ENCODE measurements around the gene ZSCAN9. TPM values are rescaled to one million over a fixed set of nuclear protein-coding genes. Genes with fewer than 3 reads are reported as not detected.

ZSCAN9 gene
- total RNA-seq, 1 experiment from 2014 or later: 7.3 TPM

- in situ Hi-C loops (cut with HindIII; ENCODE audit: low sequenced_read_pairs): no loop called here
- DNase-seq (ENCODE audit: low spot score): peak; percentile 73
These were observed 34.1 kb downstream of the ZSCAN9 start, which contains the start of gene NKAPL for GRCh38 chr6:28258877-28259777. Gene NKAPL (plus strand): TSS chr6:28259297. CDS start chr6:28259372, 75 bp downstream.

- in situ Hi-C loops (cut with HindIII; ENCODE audit: low sequenced_read_pairs): no loop called here
- DNase-seq (ENCODE audit: low spot score): no peak
These were observed 38.8 kb downstream of the ZSCAN9 start for GRCh38 chr6:28263922-28264321.

GRCh38 chr6:28264834-28265401, 39.8 kb downstream of the ZSCAN9 start:
- DNase-seq (ENCODE audit: low spot score): no peak
- in situ Hi-C loops (cut with HindIII; ENCODE audit: low sequenced_read_pairs): no loop called here

- DNase-seq (ENCODE audit: low spot score): no peak
- in situ Hi-C loops (cut with HindIII; ENCODE audit: low sequenced_read_pairs): no loop called here
These were observed 41.5 kb downstream of the ZSCAN9 start for GRCh38 chr6:28266563-28266961.

GRCh38 chr6:28266962-28267694, 42.1 kb downstream of the ZSCAN9 start, which contains the start of gene ZSCAN26:
Gene ZSCAN26 (plus strand): TSS chr6:28267143. CDS start chr6:28271920, 4,777 bp downstream.
- in situ Hi-C loops (cut with HindIII; ENCODE audit: low sequenced_read_pairs): no loop called here

GRCh38 chr6:28267695-28268059, 42.6 kb downstream of the ZSCAN9 start:
- in situ Hi-C loops (cut with HindIII; ENCODE audit: low sequenced_read_pairs): no loop called here
- no peak for DNase-seq (ENCODE audit: low spot score)

More at GRCh38 chr6:28266962-28267694, 42.1 kb downstream of the ZSCAN9 start, which contains the start of gene ZSCAN26:
- peak; percentile 93 for DNase-seq (ENCODE audit: low spot score)

- no peak for DNase-seq (ENCODE audit: low spot score)
- in situ Hi-C loops (cut with HindIII; ENCODE audit: low sequenced_read_pairs): no loop called here
These were observed 44.4 kb downstream of the ZSCAN9 start for GRCh38 chr6:28269492-28269891.

- in situ Hi-C loops (cut with HindIII; ENCODE audit: low sequenced_read_pairs): no loop called here
These were observed 49.8 kb downstream of the ZSCAN9 start for GRCh38 chr6:28274888-28275287.

GRCh38 chr6:28277746-28278145, 52.7 kb downstream of the ZSCAN9 start:
- in situ Hi-C loops (cut with HindIII; ENCODE audit: low sequenced_read_pairs): no loop called here

More at GRCh38 chr6:28274888-28275287, 49.8 kb downstream of the ZSCAN9 start:
- DNase-seq (ENCODE audit: low spot score): no peak

GRCh38 chr6:28280595-28281287, 55.7 kb downstream of the ZSCAN9 start:
- DNase-seq (ENCODE audit: low spot score): no peak
- in situ Hi-C loops (cut with HindIII; ENCODE audit: low sequenced_read_pairs): no loop called here

More at GRCh38 chr6:28277746-28278145, 52.7 kb downstream of the ZSCAN9 start:
- DNase-seq (ENCODE audit: low spot score): no peak

- peak; percentile 82 for DNase-seq (ENCODE audit: low spot score)
- in situ Hi-C loops (cut with HindIII; ENCODE audit: low sequenced_read_pairs): no loop called here
These were observed 56.4 kb downstream of the ZSCAN9 start, which contains the start of gene PGBD1 for GRCh38 chr6:28281288-28282064. Gene PGBD1 (plus strand): TSS chr6:28281572. CDS start chr6:28283814, 2,242 bp downstream.

- no peak for DNase-seq (ENCODE audit: low spot score)
- in situ Hi-C loops (cut with HindIII; ENCODE audit: low sequenced_read_pairs): no loop called here
These were observed 57.9 kb downstream of the ZSCAN9 start for GRCh38 chr6:28282926-28283325.

Other genes with a start within 250 kb of the ZSCAN9 start
- 2.2 and 2.7 TPM in 2 replicates for gene ZNF165, start 144.7 kb upstream of the ZSCAN9 start, total RNA-seq (2014; rRNA removed; shearing (Covaris generic))
- not detected in 2 replicates for gene ZSCAN16, start 100.7 kb upstream of the ZSCAN9 start, total RNA-seq (2014; rRNA removed; shearing (Covaris generic))
- gene ZKSCAN8, start 83.4 kb upstream of the ZSCAN9 start, total RNA-seq (2014; rRNA removed; shearing (Covaris generic)): 9.0 and 11.3 TPM in 2 replicates
- 3.4 and 6.4 TPM in 2 replicates for gene ZKSCAN4, start 27.0 kb downstream of the ZSCAN9 start, total RNA-seq (2014; rRNA removed; shearing (Covaris generic))
- not detected in 2 replicates for gene NKAPL, start 34.0 kb downstream of the ZSCAN9 start, total RNA-seq (2014; rRNA removed; shearing (Covaris generic))
- 11.1 and 14.3 TPM in 2 replicates for gene ZSCAN26, start 41.9 kb downstream of the ZSCAN9 start, total RNA-seq (2014; rRNA removed; shearing (Covaris generic))
- gene PGBD1, start 56.3 kb downstream of the ZSCAN9 start, total RNA-seq (2014; rRNA removed; shearing (Covaris generic)): 8.2 and 10.8 TPM in 2 replicates
- gene ZSCAN31, start 110.9 kb downstream of the ZSCAN9 start, total RNA-seq (2014; rRNA removed; shearing (Covaris generic)): 6.8 and 10.6 TPM in 2 replicates
- gene ZKSCAN3, start 124.7 kb downstream of the ZSCAN9 start, total RNA-seq (2014; rRNA removed; shearing (Covaris generic)): 3.0 and 5.2 TPM in 2 replicates
- gene ZSCAN12, start 174.5 kb downstream of the ZSCAN9 start, total RNA-seq (2014; rRNA removed; shearing (Covaris generic)): 5.8 and 7.0 TPM in 2 replicates
- 0.25 and 0.81 TPM in 2 replicates for gene ZSCAN23, start 218.2 kb downstream of the ZSCAN9 start, total RNA-seq (2014; rRNA removed; shearing (Covaris generic))